DND-41 (cell line): ENCODE data around the gene EPB41L4B.

ENCODE experiments used
- ATAC-seq: fragments of 200-7000 bp; cut with Tn5 transposase; 3 replicates; pipeline ENCODE4 v1.9.1; 2021; ENCODE audit warnings: low read depth; ENCODE audit not compliant: insufficient read depth
- DNase-seq: peaks from one replicate; pipeline ENCODE4 v3.0.0-alpha.2; 2020
- H2AFZ ChIP-seq: 2 replicates; pipeline ENCODE4 v1.6.0; 2012; ENCODE audit warnings: low read depth, low read length
- H3K27ac ChIP-seq: 2 replicates; pipeline ENCODE4 v1.5.1; 2012; ENCODE audit warnings: low read length, inconsistent platforms
- H3K27me3 ChIP-seq: fragments of 200-600 bp; sonication (generic); 2 replicates; pipeline ENCODE4 v1.6.0; 2012; ENCODE audit warnings: low read length, mild to moderate bottlenecking, inconsistent platforms; ENCODE audit not compliant: insufficient read depth, poor library complexity
- H3K36me3 ChIP-seq: 2 replicates; pipeline ENCODE4 v1.5.1; 2012; ENCODE audit warnings: low read length, inconsistent platforms; ENCODE audit not compliant: insufficient read depth
- H3K4me1 ChIP-seq: 2 replicates; pipeline ENCODE4 v1.5.1; 2012; ENCODE audit warnings: mild to moderate bottlenecking, low read length; ENCODE audit not compliant: insufficient read depth
- H3K4me2 ChIP-seq: 2 replicates; pipeline ENCODE4 v1.6.0; 2012; ENCODE audit warnings: mild to moderate bottlenecking, moderate library complexity, low read length, inconsistent platforms; ENCODE audit not compliant: insufficient read depth
- H3K4me3 ChIP-seq, 2 experiments: fragments of 200-600 bp in 1 of 2; shearing (Covaris generic) in 1 of 2; 2 replicates each; pipeline ENCODE4 v1.5.1; 2012 to 2016; ENCODE audit warnings: inconsistent platforms in 2 of 2, low read length in 2 of 2, mild to moderate bottlenecking in 2 of 2, low read depth in 1 of 2, moderate library complexity in 1 of 2
- H3K79me2 ChIP-seq: 2 replicates; pipeline ENCODE4 v1.6.0; 2012; ENCODE audit warnings: low read length, inconsistent platforms; ENCODE audit not compliant: insufficient read depth
- H3K9ac ChIP-seq: 2 replicates; pipeline ENCODE4 v1.6.0; 2012; ENCODE audit warnings: low read depth, mild to moderate bottlenecking, inconsistent platforms, low read length, moderate library complexity
- H3K9me3 ChIP-seq: 2 replicates; pipeline ENCODE4 v1.5.1; 2012; ENCODE audit warnings: low read length, moderate library complexity, mild to moderate bottlenecking, inconsistent platforms; ENCODE audit not compliant: insufficient read depth, severe bottlenecking
- H4K20me1 ChIP-seq: 2 replicates; pipeline ENCODE4 v1.6.0; 2012; ENCODE audit warnings: low read length; ENCODE audit not compliant: insufficient read depth
- EZH2 ChIP-seq: IDR thresholded peaks from 3 replicates; pipeline ENCODE4 v1.6.1; 2012; ENCODE audit warnings: borderline replicate concordance, low read depth, mild to moderate bottlenecking, moderate library complexity, low read length, inconsistent platforms; ENCODE audit not compliant: severe bottlenecking
- TF ChIP-seq, protein P1 (sequence below): IDR thresholded peaks from 2 replicates; pipeline ENCODE4 v1.5.1; 2012; ENCODE audit warnings: borderline replicate concordance, low read length, moderate library complexity, mild to moderate bottlenecking; ENCODE audit not compliant: poor library complexity, severe bottlenecking; ENCODE audit errors: extremely low read depth

The EPB41L4B gene

DNA sequence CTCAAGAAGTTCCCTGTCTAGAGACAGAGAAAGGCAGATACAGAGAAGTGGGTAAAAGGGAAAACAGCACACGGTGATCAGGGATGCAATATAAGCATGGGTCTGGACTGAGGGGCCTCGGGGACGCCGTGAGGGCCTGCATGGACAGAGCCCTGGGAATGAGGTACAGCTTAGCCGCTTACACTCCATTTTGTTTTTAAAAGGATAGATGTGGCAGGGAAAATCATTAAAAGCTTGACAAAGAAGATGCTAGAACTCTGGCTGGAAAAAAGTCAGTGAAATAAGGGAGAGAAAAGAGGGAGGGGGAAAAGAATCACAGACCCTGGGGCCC lies 69.1 kb downstream of the EPB41L4B start:
- ATAC-seq = no peak
- Histone ChIP-seq H3K79me2 (no peaks in the 10 kb centered on the region), H3K4me3 (no peak overlapping the region), H3K36me3 (no peaks in the 10 kb centered on the region), H4K20me1 (no peaks in the 10 kb centered on the region), H3K4me2 (no peak overlapping the region), H3K4me1 (no peaks in the 10 kb centered on the region), H3K9me3 (no peaks in the 10 kb centered on the region), H3K27me3 (no peaks in the 10 kb centered on the region), H3K9ac (no peak overlapping the region), H3K27ac (no peak overlapping the region), H2AFZ (no peak overlapping the region)
- DNase-seq = no peak
- TF ChIP-seq, protein P1, sequence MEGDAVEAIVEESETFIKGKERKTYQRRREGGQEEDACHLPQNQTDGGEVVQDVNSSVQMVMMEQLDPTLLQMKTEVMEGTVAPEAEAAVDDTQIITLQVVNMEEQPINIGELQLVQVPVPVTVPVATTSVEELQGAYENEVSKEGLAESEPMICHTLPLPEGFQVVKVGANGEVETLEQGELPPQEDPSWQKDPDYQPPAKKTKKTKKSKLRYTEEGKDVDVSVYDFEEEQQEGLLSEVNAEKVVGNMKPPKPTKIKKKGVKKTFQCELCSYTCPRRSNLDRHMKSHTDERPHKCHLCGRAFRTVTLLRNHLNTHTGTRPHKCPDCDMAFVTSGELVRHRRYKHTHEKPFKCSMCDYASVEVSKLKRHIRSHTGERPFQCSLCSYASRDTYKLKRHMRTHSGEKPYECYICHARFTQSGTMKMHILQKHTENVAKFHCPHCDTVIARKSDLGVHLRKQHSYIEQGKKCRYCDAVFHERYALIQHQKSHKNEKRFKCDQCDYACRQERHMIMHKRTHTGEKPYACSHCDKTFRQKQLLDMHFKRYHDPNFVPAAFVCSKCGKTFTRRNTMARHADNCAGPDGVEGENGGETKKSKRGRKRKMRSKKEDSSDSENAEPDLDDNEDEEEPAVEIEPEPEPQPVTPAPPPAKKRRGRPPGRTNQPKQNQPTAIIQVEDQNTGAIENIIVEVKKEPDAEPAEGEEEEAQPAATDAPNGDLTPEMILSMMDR = no peak
- no peak for TF ChIP-seq EZH2

DNA sequence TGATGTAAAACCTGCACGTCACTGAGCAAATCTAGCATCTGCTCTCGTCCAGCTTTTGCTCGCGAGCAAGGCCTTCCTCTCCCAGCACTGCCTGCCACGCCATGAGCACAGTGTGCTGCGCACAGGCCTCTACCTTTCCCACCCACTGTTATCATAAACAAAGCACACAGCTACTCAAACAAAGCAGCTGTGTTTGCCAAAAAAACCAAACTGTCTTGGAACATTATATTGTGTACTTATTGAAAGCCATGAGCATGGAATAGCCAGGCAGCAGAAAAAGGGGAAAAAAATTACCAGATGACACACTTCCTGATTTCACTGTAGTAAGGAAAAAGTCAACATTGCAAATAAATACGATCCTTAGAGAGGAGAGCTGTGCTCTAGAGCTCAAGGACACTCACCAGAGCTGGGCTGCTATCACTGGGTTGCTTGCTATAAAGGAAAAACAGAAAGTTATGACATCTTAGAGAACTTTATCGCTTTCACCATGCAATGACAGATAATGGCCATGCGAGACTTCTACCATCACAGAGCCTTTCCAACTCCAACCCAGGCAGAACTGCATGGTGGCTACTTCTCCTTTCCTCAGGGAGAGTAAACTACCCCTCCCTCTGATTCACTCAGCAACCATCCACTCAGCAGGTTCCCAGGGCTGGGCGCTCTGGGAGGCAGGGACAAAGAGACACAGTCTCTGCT lies 69.6 kb downstream of the EPB41L4B start:
- Histone ChIP-seq H3K27me3 (no peaks in the 10 kb centered on the region), H2AFZ (no peak overlapping the region), H3K4me3 (no peak overlapping the region), H3K9me3 (no peaks in the 10 kb centered on the region), H4K20me1 (no peaks in the 10 kb centered on the region), H3K9ac (no peak overlapping the region), H3K79me2 (no peaks in the 10 kb centered on the region), H3K4me1 (no peaks in the 10 kb centered on the region), H3K36me3 (no peaks in the 10 kb centered on the region), H3K4me2 (no peak overlapping the region), H3K27ac (no peak overlapping the region)
- no peak for ATAC-seq
- TF ChIP-seq, protein P1 = no peak
- no peak for TF ChIP-seq EZH2
- DNase-seq = no peak

DNA sequence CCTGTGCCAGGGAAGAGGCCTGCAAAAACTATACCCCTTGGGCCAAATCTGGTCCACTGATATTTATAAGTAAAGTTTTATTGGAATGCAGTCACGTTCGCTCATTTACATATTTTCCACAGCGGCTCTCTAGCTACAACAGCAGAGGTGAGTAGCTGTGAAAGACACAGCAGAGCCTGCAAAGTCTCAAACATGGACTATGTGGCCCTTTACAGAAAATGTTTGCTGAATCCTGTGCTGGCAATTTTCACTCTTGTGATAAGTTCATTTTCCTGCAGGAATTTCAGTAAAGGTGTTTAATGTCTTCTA lies 70.1 kb downstream of the EPB41L4B start:
- TF ChIP-seq, protein P1 = no peak
- no peak for TF ChIP-seq EZH2
- Histone ChIP-seq H3K4me1 (no peaks in the 10 kb centered on the region), H3K27ac (no peak overlapping the region), H3K4me2 (no peak overlapping the region), H3K36me3 (no peaks in the 10 kb centered on the region), H3K79me2 (no peaks in the 10 kb centered on the region), H3K27me3 (no peaks in the 10 kb centered on the region), H4K20me1 (no peaks in the 10 kb centered on the region), H3K4me3 (no peak overlapping the region), H3K9me3 (no peaks in the 10 kb centered on the region), H3K9ac (no peak overlapping the region), H2AFZ (no peak overlapping the region)
- ATAC-seq (no peak), DNase-seq (no peak)

DNA sequence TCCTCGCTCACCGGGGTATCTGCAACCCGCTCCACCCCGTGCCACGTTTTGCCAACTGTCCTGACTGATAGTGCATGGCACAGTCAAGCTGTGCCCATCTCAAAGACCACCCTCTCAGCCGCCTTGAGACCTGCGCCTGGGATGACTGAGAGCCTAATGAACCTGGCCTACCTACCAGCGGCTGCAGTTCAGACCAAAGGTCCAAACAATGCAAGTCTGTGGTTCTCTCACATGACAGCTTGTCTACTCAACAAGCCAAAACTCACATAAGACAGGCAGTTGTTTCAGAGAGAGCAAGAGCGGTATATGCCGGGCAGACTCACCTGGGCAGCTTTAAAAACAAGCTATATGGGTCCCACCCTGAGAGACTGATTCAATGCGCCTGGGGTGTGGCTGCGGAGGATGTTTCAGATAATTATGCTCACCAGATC lies 70.5 kb downstream of the EPB41L4B start:
- Histone ChIP-seq H3K4me3 (no peak overlapping the region), H3K79me2 (no peaks in the 10 kb centered on the region), H2AFZ (no peak overlapping the region), H3K27ac (no peak overlapping the region), H3K4me1 (no peaks in the 10 kb centered on the region), H3K9me3 (no peaks in the 10 kb centered on the region), H3K27me3 (no peaks in the 10 kb centered on the region), H3K4me2 (no peak overlapping the region), H4K20me1 (no peaks in the 10 kb centered on the region), H3K36me3 (no peaks in the 10 kb centered on the region), H3K9ac (no peak overlapping the region)
- ATAC-seq (no peak), DNase-seq (no peak)
- no peak for TF ChIP-seq EZH2
